ENCODE data around the gene RNF146.
"Not testable (repeated sequence)": the region's sequence is repeated elsewhere in the genome, so short reads cannot be mapped to it uniquely, and the experiment has no call there.

RNF146 gene

DNA sequence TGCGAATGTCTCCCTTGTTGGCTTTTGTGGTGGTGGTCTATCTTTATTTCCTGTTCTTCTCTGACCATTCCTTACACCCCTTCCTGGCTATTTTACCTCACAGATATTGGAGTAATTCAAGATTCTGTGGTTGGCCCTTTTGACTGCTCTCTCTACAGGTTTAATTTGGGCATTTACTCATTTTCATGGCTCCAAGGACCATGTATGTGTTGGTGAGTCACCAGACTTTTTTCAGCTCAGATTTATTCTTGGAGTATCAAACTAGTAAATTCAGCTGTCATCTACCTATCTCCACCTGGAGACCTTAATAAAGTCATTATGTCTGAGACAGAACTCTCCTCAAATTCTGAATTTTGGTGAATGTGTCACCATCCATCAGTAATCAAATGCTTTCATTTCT lies 15.5 kb downstream of the RNF146 start:
- in situ Hi-C loops (cut with MboI; ENCODE audit: low sequenced_read_pairs), result no loop called here

DNA sequence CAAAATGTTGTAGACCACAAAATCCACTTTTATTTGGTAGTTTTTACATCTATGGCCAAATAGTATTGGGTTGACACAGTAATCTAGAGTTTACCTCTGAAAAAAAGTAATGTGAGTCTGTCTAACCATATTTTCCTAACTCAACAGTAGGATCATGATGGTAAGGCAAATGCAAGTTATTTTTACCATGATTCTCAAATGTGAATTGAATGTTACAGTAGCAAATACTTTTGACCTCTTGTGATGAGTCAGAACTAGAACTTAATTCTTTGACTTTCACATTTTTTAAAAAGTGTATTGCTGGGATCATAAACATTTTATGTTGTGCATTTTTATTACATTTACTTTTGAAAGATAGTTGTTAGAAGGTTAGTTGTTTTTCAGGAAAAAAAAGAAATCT lies 22.0 kb downstream of the RNF146 start:
- in situ Hi-C loops (cut with MboI; ENCODE audit: low sequenced_read_pairs), result no loop called here

DNA sequence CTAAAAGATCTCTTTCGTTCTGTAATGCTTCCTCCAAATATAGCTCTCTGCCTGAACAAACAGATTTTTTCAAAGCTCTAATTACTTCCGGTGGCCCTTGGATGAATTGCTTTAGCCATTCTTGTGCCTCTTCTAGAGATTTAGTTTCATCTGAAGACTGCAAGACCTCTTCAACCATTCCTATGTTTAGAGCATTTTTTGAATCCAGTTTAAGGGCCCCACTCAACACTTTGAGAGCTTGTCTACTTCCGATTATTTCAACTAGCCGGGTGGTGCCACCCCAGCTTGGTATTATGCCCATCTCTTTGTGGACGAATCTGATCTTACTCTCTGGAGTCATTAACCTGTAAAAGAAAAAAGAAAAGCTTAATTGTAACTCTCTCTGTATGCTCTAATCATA lies 23.3 kb downstream of the RNF146 start:
- in situ Hi-C loops (cut with MboI; ENCODE audit: low sequenced_read_pairs), result no loop called here

DNA sequence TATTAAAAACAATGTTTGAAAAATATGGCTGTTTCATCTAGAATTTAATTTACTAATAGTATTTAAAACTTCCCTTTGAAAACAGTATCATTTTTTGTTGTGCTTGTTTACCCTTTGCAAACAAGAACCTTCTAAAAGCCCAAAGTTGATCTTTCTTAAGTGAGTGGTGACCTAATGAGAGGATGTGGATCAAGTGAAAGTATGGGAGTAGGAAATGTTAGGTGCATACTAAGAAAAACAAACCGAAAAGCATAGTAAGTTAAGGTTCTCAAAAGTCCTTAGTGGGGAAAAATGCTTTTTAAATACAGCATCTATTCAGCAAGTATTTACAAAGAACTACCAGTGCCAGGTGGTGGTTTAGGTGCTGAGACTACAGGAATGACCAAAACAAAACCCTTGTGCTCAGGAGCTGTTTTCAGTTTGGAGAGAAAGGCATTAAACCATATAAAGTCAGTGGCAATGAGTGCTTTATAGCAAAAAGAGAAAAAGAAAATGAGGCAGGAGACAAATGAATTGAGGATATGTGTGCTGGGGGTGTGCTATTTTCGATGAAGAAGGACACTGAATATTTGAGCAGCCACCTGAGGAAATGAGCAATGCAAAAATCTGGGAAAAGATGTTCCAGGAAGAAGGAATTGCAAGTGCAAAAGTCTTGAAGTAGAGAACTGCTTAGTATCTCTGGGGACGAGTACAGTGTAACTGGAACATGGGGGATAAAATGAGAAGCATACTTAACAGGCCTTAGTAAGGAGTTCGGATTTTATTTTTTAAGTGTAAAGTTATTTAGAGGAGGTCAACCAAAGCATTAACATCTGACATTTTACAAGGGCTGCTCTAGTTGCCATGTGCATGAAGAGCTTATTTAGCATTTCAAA lies 24.0 kb downstream of the RNF146 start:
- in situ Hi-C loops (cut with MboI; ENCODE audit: low sequenced_read_pairs), result no loop called here

DNA sequence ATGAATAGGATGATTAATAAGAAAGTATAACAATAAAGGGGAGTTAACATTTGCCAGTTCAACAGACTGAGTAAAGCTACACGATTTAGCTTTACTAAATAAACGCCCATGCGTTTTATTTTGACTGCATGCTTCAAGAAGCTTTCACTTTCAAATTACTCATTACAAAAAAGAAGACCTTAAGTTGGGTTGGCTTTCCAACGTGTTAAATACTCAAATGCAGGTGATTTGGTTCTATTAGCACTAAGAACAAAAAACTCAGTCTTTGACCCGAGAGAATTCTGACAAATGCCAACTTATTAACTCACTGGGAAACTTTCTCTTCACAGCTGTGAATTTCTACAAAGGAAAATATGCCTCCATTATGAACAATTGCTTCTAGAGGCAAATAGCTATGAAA lies 24.8 kb downstream of the RNF146 start:
- in situ Hi-C loops (cut with MboI; ENCODE audit: low sequenced_read_pairs), result no loop called here

DNA sequence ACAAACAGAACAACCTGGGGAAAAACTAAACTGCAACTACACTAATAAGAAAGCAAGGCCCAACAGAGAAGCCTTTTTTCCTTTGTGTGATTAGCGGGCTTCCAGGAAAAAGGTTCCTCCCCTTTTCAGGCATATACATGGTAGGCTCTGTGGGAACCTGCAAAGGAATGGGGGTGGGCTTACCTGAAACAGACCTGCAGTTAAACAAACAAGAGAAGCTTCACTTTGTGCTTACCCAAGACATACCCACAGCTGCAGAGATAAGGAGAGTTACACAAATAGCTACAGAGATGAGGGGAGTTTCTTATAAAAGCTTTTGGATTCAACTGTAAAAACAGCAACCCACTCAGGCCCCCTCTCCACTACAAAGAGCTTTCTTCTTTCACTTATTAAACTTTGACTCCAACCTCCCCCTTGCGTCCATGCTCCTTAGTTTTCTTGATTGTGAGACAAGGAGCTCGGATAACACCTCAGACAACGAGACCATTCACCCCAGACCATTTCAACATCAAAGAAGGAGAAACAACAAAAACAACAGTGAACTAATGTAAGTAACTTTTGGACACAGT lies 30.9 kb downstream of the RNF146 start:
- in situ Hi-C loops (cut with MboI; ENCODE audit: low sequenced_read_pairs), result no loop called here

GRCh38 chr6:127298475-127298874 lies 31.8 kb downstream of the RNF146 start:
- in situ Hi-C loops (cut with MboI; ENCODE audit: low sequenced_read_pairs), result no loop called here

- in situ Hi-C loops (cut with MboI; ENCODE audit: low sequenced_read_pairs), result no loop called here
Measured at GRCh38 chr6:127299522-127300240, 33.0 kb downstream of the RNF146 start.

GRCh38 chr6:127300411-127300810 lies 33.7 kb downstream of the RNF146 start:
- in situ Hi-C loops (cut with MboI; ENCODE audit: low sequenced_read_pairs), result no loop called here

DNA sequence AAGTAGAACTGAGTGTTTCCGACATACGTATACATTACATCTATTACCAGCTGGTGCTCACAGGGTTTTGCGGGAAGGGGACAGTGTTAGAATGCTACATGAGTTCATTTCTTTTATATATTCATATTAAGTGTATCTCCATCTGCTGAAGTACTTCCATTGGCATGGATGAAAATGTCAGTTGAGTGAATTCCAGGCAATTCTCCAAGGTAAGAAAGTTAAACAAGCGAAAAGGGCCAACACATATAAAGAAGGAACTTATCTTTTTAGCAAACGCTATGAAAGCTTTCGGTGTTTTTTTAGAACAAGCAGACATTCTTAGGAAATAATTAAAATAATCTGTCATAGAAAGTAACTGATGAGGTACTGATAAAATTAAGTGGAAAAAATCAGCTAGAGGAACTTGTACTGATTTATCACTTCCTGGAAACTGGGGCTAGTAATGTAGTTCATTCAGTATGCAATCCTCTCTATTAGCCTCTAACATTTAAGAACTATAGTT lies 34.6 kb downstream of the RNF146 start:
- in situ Hi-C loops (cut with MboI; ENCODE audit: low sequenced_read_pairs), result no loop called here

DNA sequence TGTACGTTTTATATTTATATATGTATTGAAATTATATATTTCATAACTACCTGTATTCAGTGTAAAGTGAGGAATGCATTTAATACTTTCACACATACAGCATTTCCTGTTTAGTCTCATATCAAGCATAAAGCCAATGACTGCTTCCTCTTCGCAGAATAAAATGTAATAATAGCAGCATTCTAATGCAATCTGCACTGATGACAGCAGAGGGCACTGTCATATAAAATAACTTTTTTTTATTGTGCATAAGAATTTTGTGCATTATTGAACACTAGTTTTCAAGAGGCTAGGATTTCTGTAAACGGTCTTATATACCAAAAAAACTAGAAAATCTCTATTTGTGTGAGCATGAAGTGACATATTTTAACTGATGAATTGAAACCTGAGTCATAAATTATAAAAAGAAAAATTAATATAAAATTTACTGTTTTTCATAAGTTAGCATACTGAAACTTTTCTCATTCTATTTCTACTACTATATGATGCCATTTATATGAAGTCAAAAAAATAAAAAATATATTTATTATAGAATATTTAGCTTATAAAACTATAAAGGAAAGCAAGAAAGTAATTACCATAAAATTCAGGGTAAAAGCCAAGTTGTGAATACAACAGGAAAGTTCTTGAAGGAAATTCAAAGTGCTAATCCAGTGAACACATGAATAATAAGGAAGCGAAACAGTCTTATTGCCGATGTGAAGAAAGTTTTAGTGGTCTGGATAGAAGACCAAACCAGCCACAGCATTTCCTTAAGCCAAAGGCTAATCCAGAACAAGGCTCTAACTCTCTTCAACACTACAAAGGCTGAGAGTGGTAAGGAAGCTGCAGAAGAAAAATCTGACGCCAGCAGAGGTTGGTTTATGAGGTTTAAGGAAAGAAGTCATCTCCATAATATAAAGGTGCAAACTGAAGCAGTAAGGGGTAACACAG lies 36.3 kb downstream of the RNF146 start:
- in situ Hi-C loops (cut with MboI; ENCODE audit: low sequenced_read_pairs), result no loop called here

DNA sequence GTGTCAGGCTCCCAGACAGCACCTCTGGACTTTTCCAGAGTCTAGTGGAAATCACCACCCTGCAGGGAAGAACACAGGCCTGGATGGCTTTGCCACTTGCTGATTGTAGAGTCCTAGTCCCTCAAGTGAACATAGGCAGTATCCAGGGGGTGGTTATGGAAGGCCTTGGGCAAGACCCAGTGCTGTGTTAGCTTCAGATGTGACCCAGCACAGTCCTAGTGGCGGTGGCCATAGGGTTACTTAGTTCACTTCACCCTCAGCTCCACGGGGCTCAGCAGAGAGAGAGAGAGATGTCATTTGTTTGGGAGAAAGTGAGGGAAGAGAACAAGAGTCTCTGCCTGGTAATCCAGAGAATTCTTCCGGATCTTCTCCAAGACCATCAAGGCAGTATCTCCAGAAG lies 37.3 kb downstream of the RNF146 start:
- in situ Hi-C loops (cut with MboI; ENCODE audit: low sequenced_read_pairs), result no loop called here

GRCh38 chr6:127305741-127306140 lies 39.1 kb downstream of the RNF146 start:
- in situ Hi-C loops (cut with MboI; ENCODE audit: low sequenced_read_pairs), result no loop called here

DNA sequence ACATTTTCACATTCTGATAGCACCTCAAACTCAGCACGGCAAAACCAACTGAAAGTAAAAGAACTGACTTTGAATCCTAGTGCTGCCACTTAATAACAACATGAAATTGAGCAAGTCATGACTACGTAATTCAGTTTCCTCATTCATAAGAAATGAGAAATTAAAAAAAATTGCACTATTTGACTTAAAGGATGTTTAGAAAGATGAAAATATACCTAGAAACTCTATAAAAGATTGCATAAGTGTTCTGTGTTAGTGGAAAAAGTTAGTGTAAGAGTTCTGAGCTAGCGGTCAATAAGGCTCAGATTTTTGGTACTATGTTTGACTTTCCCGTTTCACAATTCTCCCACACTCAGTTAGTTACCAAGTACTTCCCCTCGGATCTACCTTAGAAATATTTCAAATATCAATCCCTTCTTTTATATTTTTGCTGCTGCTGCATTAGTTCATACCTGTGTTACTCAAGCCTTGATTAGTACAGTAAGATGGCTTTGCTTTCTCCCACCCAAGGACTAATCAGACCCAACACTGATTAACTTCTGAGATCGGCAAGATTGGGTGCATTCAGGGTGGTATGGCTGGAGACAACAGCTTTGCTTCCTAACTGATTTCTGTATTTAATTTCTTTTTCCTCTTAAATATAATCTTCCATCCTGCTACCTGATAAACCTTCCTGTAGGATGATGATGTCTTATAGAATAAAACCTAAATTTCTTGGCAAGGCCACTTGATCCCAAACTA lies 50.9 kb downstream of the RNF146 start:
- in situ Hi-C loops (cut with MboI; ENCODE audit: low sequenced_read_pairs), result no loop called here

DNA sequence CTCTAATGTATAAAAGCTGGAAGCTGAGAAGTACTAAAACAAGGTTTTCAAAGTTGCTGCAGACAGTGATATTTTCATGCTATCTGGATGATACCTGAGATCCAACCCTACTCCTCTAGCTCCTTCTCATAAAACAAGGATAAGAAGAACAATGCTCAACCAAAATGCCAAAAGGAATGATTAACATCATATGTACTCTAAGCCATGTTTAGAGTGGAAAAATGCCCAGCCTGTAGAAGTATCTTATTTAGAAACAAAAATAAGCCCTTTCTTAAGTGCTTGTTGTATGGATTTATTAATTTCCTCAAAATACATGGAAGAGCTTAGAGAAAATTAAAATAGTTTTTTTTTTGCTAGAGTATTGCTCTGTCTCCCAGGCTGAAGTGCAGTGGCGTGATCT lies 53.0 kb downstream of the RNF146 start:
- in situ Hi-C loops (cut with MboI; ENCODE audit: low sequenced_read_pairs), result no loop called here

GRCh38 chr6:127328043-127328609 lies 61.5 kb downstream of the RNF146 start:
- in situ Hi-C loops (cut with MboI; ENCODE audit: low sequenced_read_pairs), result no loop called here

- in situ Hi-C loops (cut with MboI; ENCODE audit: low sequenced_read_pairs), result not testable (repeated sequence)
Measured at GRCh38 chr6:127331256-127331655, 64.6 kb downstream of the RNF146 start.

- in situ Hi-C loops (cut with MboI; ENCODE audit: low sequenced_read_pairs), result no loop called here
Measured at GRCh38 chr6:127332383-127332961, 65.8 kb downstream of the RNF146 start.

All from hTERT RPE-1 (cell line).